RPMI8226 (cell line): ENCODE data around the gene TADA2A.

Experiments
- DNase-seq: peaks from one replicate; pipeline ENCODE4 v3.0.0-alpha.2; 2015

TADA2A gene

GRCh38 chr17:37406635-37407461, at the start of gene TADA2A, which contains the start of gene ACACA:
Gene TADA2A (plus strand): TSS chr17:37406886. CDS start chr17:37411366, 4,480 bp downstream.
Gene ACACA (minus strand): TSS chr17:37406836. CDS start chr17:37406299, 537 bp downstream.
- peak; percentile 93 for DNase-seq

GRCh38 chr17:37358098-37358829, 48.4 kb upstream of the TADA2A start:
- peak; percentile 71 for DNase-seq

- DNase-seq, result peak; percentile 98
Observed at GRCh38 chr17:37358830-37359681, 47.6 kb upstream of the TADA2A start.

- DNase-seq, result no peak
Observed at GRCh38 chr17:37359682-37360188, 47.0 kb upstream of the TADA2A start.

GRCh38 chr17:37360632-37361031, 46.1 kb upstream of the TADA2A start:
- DNase-seq, result no peak

- no peak for DNase-seq
Observed at GRCh38 chr17:37361543-37361942, 45.1 kb upstream of the TADA2A start.

- DNase-seq, result no peak
Observed at GRCh38 chr17:37365589-37365988, 41.1 kb upstream of the TADA2A start.

GRCh38 chr17:37368577-37368976, 38.1 kb upstream of the TADA2A start:
- no peak for DNase-seq

GRCh38 chr17:37373530-37374159, 33.0 kb upstream of the TADA2A start:
- peak; percentile 84 for DNase-seq

GRCh38 chr17:37375706-37376105, 31.0 kb upstream of the TADA2A start, which contains the start of gene C17orf78:
Gene C17orf78 (plus strand): TSS chr17:37375985. CDS start chr17:37376093, 108 bp downstream.
- no peak for DNase-seq

- DNase-seq, result no peak
Observed at GRCh38 chr17:37382056-37382455, 24.6 kb upstream of the TADA2A start.

GRCh38 chr17:37384560-37385149, 22.0 kb upstream of the TADA2A start:
- no peak for DNase-seq

- DNase-seq, result no peak
Observed at GRCh38 chr17:37385474-37385990, 21.2 kb upstream of the TADA2A start.

- DNase-seq, result no peak
Observed at GRCh38 chr17:37386462-37386861, 20.2 kb upstream of the TADA2A start.

GRCh38 chr17:37388266-37388665, 18.4 kb upstream of the TADA2A start:
- DNase-seq, result no peak

GRCh38 chr17:37389160-37389559, 17.5 kb upstream of the TADA2A start:
- no peak for DNase-seq

- DNase-seq, result no peak
Observed at GRCh38 chr17:37391146-37391545, 15.5 kb upstream of the TADA2A start.

GRCh38 chr17:37392024-37392590, 14.6 kb upstream of the TADA2A start:
- DNase-seq, result no peak

- DNase-seq, result no peak
Observed at GRCh38 chr17:37393352-37393751, 13.3 kb upstream of the TADA2A start.

- no peak for DNase-seq
Observed at GRCh38 chr17:37399265-37399803, 7.4 kb upstream of the TADA2A start.

GRCh38 chr17:37400505-37400904, 6.2 kb upstream of the TADA2A start:
- DNase-seq, result no peak
